H1 (cell line): ENCODE measurements around the gene TSPAN17. TPM values are rescaled to one million over a fixed set of nuclear protein-coding genes. Genes with fewer than 3 reads are reported as not detected.

ENCODE experiments used
- SRF ChIP-seq: IDR thresholded peaks from 2 replicates; pipeline ENCODE4 v1.6.1; 2011; ENCODE audit warnings: mild to moderate bottlenecking, low read depth, low read length, moderate library complexity
- polyA plus RNA-seq, 7 experiments: library from polyadenylated mRNA; depleted of rRNA in 3 of 7; stranded (reverse) in 5 of 7; unstranded in 2 of 7; fragments of >200 nt in 5 of 7; fragments of 200-250 nt in 2 of 7; gene quantifications; 1 replicate in 5 of 7; 2 replicates in 1 of 7; 4 replicates in 1 of 7; pipeline versions ENCODE4 v1.2.1 to v1.2.3, GENCODE V29; 2011 to 2013; ENCODE audit warnings: missing spikeins in 2 of 7, mixed read lengths in 2 of 7
- total RNA-seq: library from RNA; stranded (reverse); fragmentation: NEBNext Ultra II Directional; extraction: Animal tissue kit (Norgen Biotek cat#: 25700); gene quantifications from 2 replicates; pipeline ENCODE4 v1.2.1, GENCODE V29; 2021
- TF ChIP-seq, protein P1 (sequence below): IDR thresholded peaks from 2 replicates; pipeline ENCODE4 v1.6.1; 2012; ENCODE audit warnings: inconsistent platforms
- TF ChIP-seq, protein P2 (sequence below): IDR thresholded peaks from 2 replicates; pipeline ENCODE4 v1.6.1; 2012; ENCODE audit warnings: inconsistent platforms

The TSPAN17 gene
- total and polyA plus RNA-seq, 2 of the 8 experiments (the other 6 are each of a cell fraction or from before 2014, with no cell fraction given) = 41.5 to 53.7 TPM

DNA sequence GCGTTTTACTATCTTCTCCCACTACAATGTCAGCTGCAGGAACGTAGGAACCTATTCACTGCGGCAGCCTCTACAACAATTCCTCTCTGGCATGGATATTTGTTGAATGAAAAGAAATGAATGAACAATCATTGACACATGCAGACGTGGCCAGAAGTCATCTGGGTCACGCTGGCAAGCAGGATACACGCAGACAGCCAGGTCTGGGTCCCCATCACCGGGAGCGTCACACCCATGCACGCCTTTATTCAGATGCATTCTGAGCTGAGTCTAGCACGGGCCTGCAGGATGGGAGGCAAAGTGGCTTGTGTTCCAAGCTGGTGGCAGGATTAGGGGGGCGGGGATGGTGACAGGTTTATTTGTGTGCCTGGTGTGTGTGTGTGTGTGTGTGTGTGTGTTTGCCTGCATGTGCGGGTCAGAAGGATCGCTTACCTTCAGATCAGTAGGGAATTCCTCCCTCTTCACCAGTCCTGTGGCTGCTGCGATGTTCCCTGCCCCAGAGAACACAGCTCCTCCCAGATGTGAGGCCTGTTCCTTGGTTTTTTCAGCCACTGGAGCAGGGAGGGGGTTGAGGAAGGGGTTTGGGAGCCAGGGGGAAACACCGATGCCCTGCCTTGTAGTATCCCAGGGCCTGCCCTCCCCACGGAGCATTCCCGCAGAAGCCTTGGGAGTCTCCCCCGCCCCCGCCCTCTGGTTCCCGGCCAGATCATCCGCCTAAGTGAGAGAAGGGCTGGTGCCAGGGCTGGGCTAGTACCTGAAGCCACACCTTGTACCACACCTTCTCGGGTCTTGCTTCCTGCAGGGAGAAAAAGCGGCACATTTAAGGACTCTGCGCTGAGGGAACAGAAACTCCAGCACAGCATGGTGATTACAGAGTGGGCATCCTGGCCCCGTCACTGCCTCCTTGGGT, 21.1 kb upstream of the TSPAN17 start (continued):
- TF ChIP-seq, protein P1, sequence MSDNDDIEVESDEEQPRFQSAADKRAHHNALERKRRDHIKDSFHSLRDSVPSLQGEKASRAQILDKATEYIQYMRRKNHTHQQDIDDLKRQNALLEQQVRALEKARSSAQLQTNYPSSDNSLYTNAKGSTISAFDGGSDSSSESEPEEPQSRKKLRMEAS = no peak
- TF ChIP-seq SRF = no peak
- TF ChIP-seq, protein P2, sequence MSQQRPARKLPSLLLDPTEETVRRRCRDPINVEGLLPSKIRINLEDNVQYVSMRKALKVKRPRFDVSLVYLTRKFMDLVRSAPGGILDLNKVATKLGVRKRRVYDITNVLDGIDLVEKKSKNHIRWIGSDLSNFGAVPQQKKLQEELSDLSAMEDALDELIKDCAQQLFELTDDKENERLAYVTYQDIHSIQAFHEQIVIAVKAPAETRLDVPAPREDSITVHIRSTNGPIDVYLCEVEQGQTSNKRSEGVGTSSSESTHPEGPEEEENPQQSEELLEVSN = no peak
